GM23248 (cell line): Measurements from ENCODE around the gene CLRN1.

ENCODE experiments used
- EZH2 ChIP-seq: fragments of 200-600 bp; sonication (generic); IDR thresholded peaks from 2 replicates; pipeline ENCODE4 v1.6.1; 2018; ENCODE audit warnings: antibody characterized with exemption, mild to moderate bottlenecking; ENCODE audit not compliant: insufficient read depth, poor library complexity, severe bottlenecking
- EZH2phosphoT487 ChIP-seq: fragments of 200-600 bp; sonication (generic); IDR thresholded peaks from 2 replicates; pipeline ENCODE4 v1.6.1; 2018; ENCODE audit warnings: antibody characterized with exemption, moderate library complexity, mild to moderate bottlenecking, low read depth; ENCODE audit not compliant: insufficient read depth

GRCh38 chr3:151016478-151016795 lies 43.9 kb upstream of the CLRN1 start:
- TF ChIP-seq EZH2, result no peak
- no peak for TF ChIP-seq EZH2phosphoT487
